CD4-positive, CD25-positive, alpha-beta regulatory T cell (primary cell): Measurements from ENCODE around the gene CA4. TPM values are rescaled to one million over a fixed set of nuclear protein-coding genes. Genes with fewer than 3 reads are reported as not detected.

ENCODE experiments used
- ATAC-seq, 2 donors: fragments of 150-1000 bp; cut with Tn5 transposase; one replicate each; pipeline ENCODE4 v1.10.0; 2021; ENCODE audit warnings: low read depth in 2 of 2, moderate number of reproducible peaks in 2 of 2, moderate library complexity in 1 of 2
- DNase-seq, 3 donors: peaks; one replicate each; pipeline versions ENCODE4 v3.0.0 to v3.0.0-alpha.2; 2012 to 2022; ENCODE audit warnings: mixed read lengths in 1 of 3
- H3K27ac ChIP-seq: one replicate; pipeline ENCODE4 v1.7.0; 2013; ENCODE audit warnings: mild to moderate bottlenecking, low read length; ENCODE audit not compliant: insufficient read depth, poor library complexity, severe bottlenecking
- H3K27me3 ChIP-seq: one replicate; pipeline ENCODE4 v1.7.0; 2013; ENCODE audit warnings: low read length; ENCODE audit not compliant: control insufficient read depth, insufficient read depth
- H3K36me3 ChIP-seq: one replicate; pipeline ENCODE4 v1.7.0; 2013; ENCODE audit warnings: mild to moderate bottlenecking, low read length, moderate library complexity; ENCODE audit not compliant: control insufficient read depth, insufficient read depth
- H3K4me1 ChIP-seq: 2 replicates; pipeline ENCODE4 v1.7.0; 2013; ENCODE audit warnings: mild to moderate bottlenecking, low read length; ENCODE audit not compliant: insufficient read depth, control insufficient read depth, poor library complexity, severe bottlenecking
- H3K4me3 ChIP-seq: one replicate; pipeline ENCODE4 v1.7.0; 2013; ENCODE audit warnings: low read depth, mild to moderate bottlenecking, low read length, moderate library complexity
- H3K9me3 ChIP-seq, 2 experiments: 1 replicate in 1 of 2; 2 replicates in 1 of 2; pipeline ENCODE4 v1.7.0; 2013; ENCODE audit warnings: low read length in 2 of 2, mild to moderate bottlenecking in 1 of 2, moderate library complexity in 1 of 2; ENCODE audit not compliant: control insufficient read depth in 2 of 2
- H3K27ac Mint-ChIP-seq, 3 donors: one replicate each; pipeline ENCODE4 v1.8.0; 2020 to 2022; ENCODE audit warnings: mild to moderate bottlenecking in 3 of 3, mixed read lengths in 3 of 3, moderate library complexity in 2 of 3
- H3K27me3 Mint-ChIP-seq: one replicate; pipeline ENCODE4 v1.8.0; 2022; ENCODE audit warnings: mild to moderate bottlenecking, mixed read lengths
- H3K36me3 Mint-ChIP-seq: one replicate; pipeline ENCODE4 v1.8.0; 2020; ENCODE audit warnings: mixed read lengths
- H3K4me1 Mint-ChIP-seq, 4 donors: one replicate each; pipeline ENCODE4 v1.8.0; 2020 to 2022; ENCODE audit warnings: mixed read lengths in 4 of 4, mild to moderate bottlenecking in 1 of 4
- H3K4me3 Mint-ChIP-seq, 4 donors: one replicate each; pipeline ENCODE4 v1.8.0; 2020 to 2022; ENCODE audit warnings: mild to moderate bottlenecking in 4 of 4, mixed read lengths in 4 of 4, moderate library complexity in 3 of 4
- H3K9me3 Mint-ChIP-seq, 7 donors: one replicate each; pipeline ENCODE4 v1.8.0; 2020 to 2022; ENCODE audit warnings: mixed read lengths in 7 of 7, mild to moderate bottlenecking in 3 of 7, moderate library complexity in 2 of 7
- polyA plus RNA-seq, 4 donors: library from polyadenylated mRNA; unstranded; fragments of 300-500 nt; fragmentation: Illumina TruSeq; gene quantifications; one replicate each; pipeline ENCODE4 v1.2.3, GENCODE V29; 2021
- total RNA-seq: library from RNA; stranded (reverse); gene quantifications from one replicate; pipeline ENCODE4 v1.2.3, GENCODE V29; 2022

The CA4 gene
- total and polyA plus RNA-seq, 5 donors from 2014 or later = not detected

GRCh38 chr17:60154616-60155426 lies 5.0 kb downstream of the CA4 start:
- Histone ChIP-seq H3K9me3 (no peaks in the 10 kb centered on the region), H3K27ac (no peak overlapping the region), H3K36me3 (no peaks in the 10 kb centered on the region), H3K4me3 (no peak overlapping the region), H3K27me3 (peaks cover 3% of the 10 kb centered on the region), H3K4me1 (peaks cover 25% of the 10 kb centered on the region)
- H3K9me3 Mint-ChIP-seq = peaks cover 0 to 1% (median 0%) of the 10 kb centered on the region in 7 donors
- no peak overlapping the region for H3K27ac Mint-ChIP-seq
- no peaks in the 10 kb centered on the region for H3K36me3 Mint-ChIP-seq
- no peak overlapping the region for H3K4me3 Mint-ChIP-seq
- peaks cover 21% of the 10 kb centered on the region for H3K27me3 Mint-ChIP-seq
- ATAC-seq (no peak), DNase-seq (no peak)
- peaks cover 5 to 19% (median 11%) of the 10 kb centered on the region in 4 donors for H3K4me1 Mint-ChIP-seq

- Histone ChIP-seq H3K27me3 (peaks cover 3% of the 10 kb centered on the region), H3K27ac (no peak overlapping the region), H3K36me3 (no peaks in the 10 kb centered on the region), H3K4me1 (peaks cover 20% of the 10 kb centered on the region), H3K9me3 (no peaks in the 10 kb centered on the region), H3K4me3 (no peak overlapping the region)
- DNase-seq = no peak
- H3K9me3 Mint-ChIP-seq = peaks cover 0 to 1% (median 0%) of the 10 kb centered on the region in 7 donors
- no peak overlapping the region for H3K4me3 Mint-ChIP-seq
- H3K27me3 Mint-ChIP-seq = peaks cover 23% of the 10 kb centered on the region
- H3K27ac Mint-ChIP-seq = no peak overlapping the region
- ATAC-seq = no peak
- peaks cover 3% of the 10 kb centered on the region for H3K36me3 Mint-ChIP-seq
- peaks cover 5 to 16% (median 11%) of the 10 kb centered on the region in 4 donors for H3K4me1 Mint-ChIP-seq
These were observed 5.6 kb downstream of the CA4 start for GRCh38 chr17:60155427-60155814.

GRCh38 chr17:60155815-60156214 lies 6.0 kb downstream of the CA4 start:
- Histone ChIP-seq H3K4me3 (no peak overlapping the region), H3K27ac (no peak overlapping the region), H3K4me1 (peaks cover 16% of the 10 kb centered on the region), H3K36me3 (no peaks in the 10 kb centered on the region), H3K9me3 (no peaks in the 10 kb centered on the region), H3K27me3 (peaks cover 3% of the 10 kb centered on the region)
- Mint-ChIP-seq H3K9me3 (peaks cover 0 to 1% (median 0%) of the 10 kb centered on the region in 7 donors), H3K36me3 (peaks cover 3% of the 10 kb centered on the region), H3K4me1 (peaks cover 5 to 14% (median 10%) of the 10 kb centered on the region in 4 donors), H3K27ac (no peak overlapping the region), H3K27me3 (peaks cover 20% of the 10 kb centered on the region), H3K4me3 (no peak overlapping the region)
- no peak for ATAC-seq
- DNase-seq = no peak

- Histone ChIP-seq H3K27ac (no peak overlapping the region), H3K4me3 (no peak overlapping the region), H3K4me1 (peaks cover 7% of the 10 kb centered on the region), H3K27me3 (peaks cover 3% of the 10 kb centered on the region), H3K36me3 (no peaks in the 10 kb centered on the region), H3K9me3 (no peaks in the 10 kb centered on the region)
- Mint-ChIP-seq H3K9me3 (peaks cover 0 to 1% (median 0%) of the 10 kb centered on the region in 7 donors), H3K4me3 (no peak overlapping the region), H3K4me1 (peaks cover 0 to 5% (median 1%) of the 10 kb centered on the region in 4 donors), H3K27me3 (peaks cover 10% of the 10 kb centered on the region), H3K27ac (no peak overlapping the region), H3K36me3 (peaks cover 6% of the 10 kb centered on the region)
- ATAC-seq (no peak), DNase-seq (no peak)
These were observed 7.0 kb downstream of the CA4 start for GRCh38 chr17:60156746-60157145.

- H3K36me3 ChIP-seq = no peaks in the 10 kb centered on the region
- peaks cover 6% of the 10 kb centered on the region for H3K36me3 Mint-ChIP-seq
- ATAC-seq (no peak), DNase-seq (no peak)
- H3K27ac ChIP-seq = no peak overlapping the region
- no peak overlapping the region for H3K4me3 Mint-ChIP-seq
- H3K27me3 Mint-ChIP-seq = peaks cover 10% of the 10 kb centered on the region
- no peak overlapping the region for H3K4me3 ChIP-seq
- no peaks in the 10 kb centered on the region for H3K9me3 ChIP-seq
- no peak overlapping the region for H3K27ac Mint-ChIP-seq
- peaks cover 0 to 1% (median 0%) of the 10 kb centered on the region in 7 donors for H3K9me3 Mint-ChIP-seq
- no peaks in the 10 kb centered on the region for H3K27me3 ChIP-seq
- no peaks in the 10 kb centered on the region for H3K4me1 ChIP-seq
- peaks cover 0 to 4% (median 0%) of the 10 kb centered on the region in 4 donors for H3K4me1 Mint-ChIP-seq
These were observed 7.8 kb downstream of the CA4 start for GRCh38 chr17:60157487-60158040.

GRCh38 chr17:60158751-60159478 lies 9.1 kb downstream of the CA4 start:
- no peaks in the 10 kb centered on the region for H3K4me1 ChIP-seq
- H3K9me3 ChIP-seq = no peaks in the 10 kb centered on the region
- H3K27me3 ChIP-seq = no peaks in the 10 kb centered on the region
- DNase-seq (no peak), ATAC-seq (no peak)
- no peak overlapping the region for H3K27ac ChIP-seq
- Mint-ChIP-seq H3K9me3 (peaks cover 0 to 1% (median 0%) of the 10 kb centered on the region in 7 donors), H3K36me3 (peaks cover 6% of the 10 kb centered on the region), H3K27ac (no peak overlapping the region), H3K4me1 (peaks cover 0 to 5% (median 0%) of the 10 kb centered on the region in 4 donors), H3K4me3 (no peak overlapping the region), H3K27me3 (peaks cover 5% of the 10 kb centered on the region)
- no peak overlapping the region for H3K4me3 ChIP-seq
- no peaks in the 10 kb centered on the region for H3K36me3 ChIP-seq

GRCh38 chr17:60159479-60159866 lies 9.7 kb downstream of the CA4 start:
- H3K4me1 ChIP-seq = no peaks in the 10 kb centered on the region
- no peak for DNase-seq
- Mint-ChIP-seq H3K27me3 (peaks cover 5% of the 10 kb centered on the region), H3K4me3 (no peak overlapping the region), H3K9me3 (peaks cover 0 to 1% (median 0%) of the 10 kb centered on the region in 7 donors), H3K36me3 (peaks cover 6% of the 10 kb centered on the region), H3K4me1 (peaks cover 0 to 5% (median 0%) of the 10 kb centered on the region in 4 donors), H3K27ac (no peak overlapping the region)
- ATAC-seq = no peak
- H3K27ac ChIP-seq = no peak overlapping the region
- no peaks in the 10 kb centered on the region for H3K27me3 ChIP-seq
- H3K4me3 ChIP-seq = no peak overlapping the region
- H3K36me3 ChIP-seq = no peaks in the 10 kb centered on the region
- no peaks in the 10 kb centered on the region for H3K9me3 ChIP-seq
